ENCODE data around the gene STX2.
"Not testable (repeated sequence)": the region's sequence is repeated elsewhere in the genome, so short reads cannot be mapped to it uniquely, and the experiment has no call there.

The STX2 gene

GRCh38 chr12:130783110-130783715, 55.8 kb downstream of the STX2 start:
- TF ChIP-seq EZH2phosphoT487 (conservative IDR thresholded peaks at IDR 0.05; ENCODE audit: low read length) (no peak), CTCF (IDR thresholded peaks at IDR 0.05; ENCODE audit: insufficient read depth, low read length, poor library complexity, severe bottlenecking) (no peak)
- Histone ChIP-seq H3F3A (ENCODE audit: insufficient read depth) (no peaks in the 10 kb centered on the region), H3K4me3 (ENCODE audit: insufficient read depth, low read length, poor library complexity, severe bottlenecking) (no peak overlapping the region)

GRCh38 chr12:130782245-130782644, 56.8 kb downstream of the STX2 start:
- H2AFZ ChIP-seq (ENCODE audit: low read depth, low read length, severe bottlenecking); H3K79me2 ChIP-seq (ENCODE audit: insufficient read depth, low read length); H3K27me3 ChIP-seq (ENCODE audit: low read length); H3K4me2 ChIP-seq (ENCODE audit: low read depth, low read length, poor library complexity, severe bottlenecking); H3K4me3 ChIP-seq (ENCODE audit: insufficient read depth, low read length, poor library complexity, severe bottlenecking); H3K9ac ChIP-seq (ENCODE audit: low read length); H3K27ac ChIP-seq (ENCODE audit: low read depth, low read length); H3K9me3 ChIP-seq (ENCODE audit: insufficient read depth, low read length); H3K9me2 ChIP-seq (replicated peaks; ENCODE audit: insufficient read depth, low read length); H3F3A ChIP-seq (ENCODE audit: insufficient read depth); H3K36me3 ChIP-seq (ENCODE audit: low read length); H4K20me1 ChIP-seq (ENCODE audit: low read depth, low read length): not testable (repeated sequence)

More at GRCh38 chr12:130783110-130783715, 55.8 kb downstream of the STX2 start:
- Histone ChIP-seq H3K4me2 (ENCODE audit: low read depth, low read length, poor library complexity, severe bottlenecking) (no peak overlapping the region), H4K20me1 (ENCODE audit: low read depth, low read length) (no peaks in the 10 kb centered on the region), H3K9me2 (replicated peaks; ENCODE audit: insufficient read depth, low read length) (no peaks in the 10 kb centered on the region), H3K36me3 (ENCODE audit: low read length) (no peaks in the 10 kb centered on the region), H3K79me2 (ENCODE audit: insufficient read depth, low read length) (no peaks in the 10 kb centered on the region), H3K9ac (ENCODE audit: low read length) (no peak overlapping the region), H3K27ac (ENCODE audit: low read depth, low read length) (no peak overlapping the region), H3K27me3 (ENCODE audit: low read length) (no peaks in the 10 kb centered on the region), H2AFZ (ENCODE audit: low read depth, low read length, severe bottlenecking) (no peak overlapping the region), H3K9me3 (ENCODE audit: insufficient read depth, low read length) (0 out of 2 replicates have a peak, but pooled peaks cover 6% of the 10 kb centered on the region)

GRCh38 chr12:130780880-130781575, 58.0 kb downstream of the STX2 start:
- H3K4me2 ChIP-seq (ENCODE audit: low read depth, low read length, poor library complexity, severe bottlenecking), result no peak overlapping the region
- H3K9me3 ChIP-seq (ENCODE audit: insufficient read depth, low read length), result 0 out of 2 replicates have a peak, but pooled peaks cover 6% of the 10 kb centered on the region
- no peak overlapping the region for H2AFZ ChIP-seq (ENCODE audit: low read depth, low read length, severe bottlenecking)
- H3K4me3 ChIP-seq (ENCODE audit: insufficient read depth, low read length, poor library complexity, severe bottlenecking), result no peak overlapping the region
- no peak overlapping the region for H3K9ac ChIP-seq (ENCODE audit: low read length)
- H3K36me3 ChIP-seq (ENCODE audit: low read length), result no peaks in the 10 kb centered on the region
- H3K9me2 ChIP-seq (replicated peaks; ENCODE audit: insufficient read depth, low read length), result no peaks in the 10 kb centered on the region
- no peaks in the 10 kb centered on the region for H4K20me1 ChIP-seq (ENCODE audit: low read depth, low read length)
- no peaks in the 10 kb centered on the region for H3K27me3 ChIP-seq (ENCODE audit: low read length)
- H3K27ac ChIP-seq (ENCODE audit: low read depth, low read length), result no peak overlapping the region
- TF ChIP-seq EZH2phosphoT487 (conservative IDR thresholded peaks at IDR 0.05; ENCODE audit: low read length) (no peak), CTCF (IDR thresholded peaks at IDR 0.05; ENCODE audit: insufficient read depth, low read length, poor library complexity, severe bottlenecking) (no peak)
- no peaks in the 10 kb centered on the region for H3K79me2 ChIP-seq (ENCODE audit: insufficient read depth, low read length)
- no peaks in the 10 kb centered on the region for H3F3A ChIP-seq (ENCODE audit: insufficient read depth)

GRCh38 chr12:130780325-130780724, 58.7 kb downstream of the STX2 start:
- 0 out of 2 replicates have a peak, but pooled peaks cover 4% of the 10 kb centered on the region for H3K9me3 ChIP-seq (ENCODE audit: insufficient read depth, low read length)
- H4K20me1 ChIP-seq (ENCODE audit: low read depth, low read length), result no peaks in the 10 kb centered on the region
- no peak for TF ChIP-seq CTCF (IDR thresholded peaks at IDR 0.05; ENCODE audit: insufficient read depth, low read length, poor library complexity, severe bottlenecking)
- TF ChIP-seq EZH2phosphoT487 (conservative IDR thresholded peaks at IDR 0.05; ENCODE audit: low read length), result no peak
- H3K9me2 ChIP-seq (replicated peaks; ENCODE audit: insufficient read depth, low read length), result no peaks in the 10 kb centered on the region
- H3K27ac ChIP-seq (ENCODE audit: low read depth, low read length), result no peak overlapping the region
- H3K9ac ChIP-seq (ENCODE audit: low read length), result no peak overlapping the region
- H3K4me2 ChIP-seq (ENCODE audit: low read depth, low read length, poor library complexity, severe bottlenecking), result no peak overlapping the region
- H3K4me3 ChIP-seq (ENCODE audit: insufficient read depth, low read length, poor library complexity, severe bottlenecking), result no peak overlapping the region
- H2AFZ ChIP-seq (ENCODE audit: low read depth, low read length, severe bottlenecking), result no peak overlapping the region
- H3K27me3 ChIP-seq (ENCODE audit: low read length), result no peaks in the 10 kb centered on the region
- no peaks in the 10 kb centered on the region for H3F3A ChIP-seq (ENCODE audit: insufficient read depth)
- H3K36me3 ChIP-seq (ENCODE audit: low read length), result no peaks in the 10 kb centered on the region
- H3K79me2 ChIP-seq (ENCODE audit: insufficient read depth, low read length), result no peaks in the 10 kb centered on the region

Data from SU-DHL-6 (cell line).